Measurements from ENCODE around the gene TTC22.

DNA sequence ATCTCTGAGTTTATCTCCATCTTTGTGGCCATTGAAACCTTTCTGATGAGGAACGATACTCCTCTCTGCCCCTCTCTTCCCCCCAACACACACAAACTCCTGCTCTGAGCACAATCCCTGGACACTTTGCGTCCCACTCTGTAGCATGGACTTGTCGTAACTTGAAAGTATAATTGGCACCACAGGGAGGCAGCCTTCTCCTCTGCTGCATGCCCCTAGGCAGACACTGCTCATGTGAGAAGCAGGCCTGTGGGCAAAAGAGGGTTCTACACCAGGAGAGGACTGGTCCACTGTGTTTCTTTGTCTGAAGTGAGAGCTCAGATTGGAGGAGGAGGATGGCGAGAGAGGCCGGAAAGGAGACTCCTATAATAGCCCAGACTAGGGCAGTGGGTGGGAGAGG is 33.0 kb downstream of the TTC22 start:
- TF ChIP-seq, protein P1, sequence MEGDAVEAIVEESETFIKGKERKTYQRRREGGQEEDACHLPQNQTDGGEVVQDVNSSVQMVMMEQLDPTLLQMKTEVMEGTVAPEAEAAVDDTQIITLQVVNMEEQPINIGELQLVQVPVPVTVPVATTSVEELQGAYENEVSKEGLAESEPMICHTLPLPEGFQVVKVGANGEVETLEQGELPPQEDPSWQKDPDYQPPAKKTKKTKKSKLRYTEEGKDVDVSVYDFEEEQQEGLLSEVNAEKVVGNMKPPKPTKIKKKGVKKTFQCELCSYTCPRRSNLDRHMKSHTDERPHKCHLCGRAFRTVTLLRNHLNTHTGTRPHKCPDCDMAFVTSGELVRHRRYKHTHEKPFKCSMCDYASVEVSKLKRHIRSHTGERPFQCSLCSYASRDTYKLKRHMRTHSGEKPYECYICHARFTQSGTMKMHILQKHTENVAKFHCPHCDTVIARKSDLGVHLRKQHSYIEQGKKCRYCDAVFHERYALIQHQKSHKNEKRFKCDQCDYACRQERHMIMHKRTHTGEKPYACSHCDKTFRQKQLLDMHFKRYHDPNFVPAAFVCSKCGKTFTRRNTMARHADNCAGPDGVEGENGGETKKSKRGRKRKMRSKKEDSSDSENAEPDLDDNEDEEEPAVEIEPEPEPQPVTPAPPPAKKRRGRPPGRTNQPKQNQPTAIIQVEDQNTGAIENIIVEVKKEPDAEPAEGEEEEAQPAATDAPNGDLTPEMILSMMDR (IDR thresholded peaks at IDR 0.05), result peak in 1 of 4 donors; percentile 15
- no peak for TF ChIP-seq POLR2A (IDR thresholded peaks at IDR 0.05)

All from right lobe of liver (tissue), 4 donors.